ENCODE measurements around the gene MAPK12.
A peak's percentile ranks its signal among the peaks of the same experiment; 100 is the strongest.
"Not testable (repeated sequence)": the region's sequence is repeated elsewhere in the genome, so short reads cannot be mapped to it uniquely, and the experiment has no call there.

The MAPK12 gene

DNA sequence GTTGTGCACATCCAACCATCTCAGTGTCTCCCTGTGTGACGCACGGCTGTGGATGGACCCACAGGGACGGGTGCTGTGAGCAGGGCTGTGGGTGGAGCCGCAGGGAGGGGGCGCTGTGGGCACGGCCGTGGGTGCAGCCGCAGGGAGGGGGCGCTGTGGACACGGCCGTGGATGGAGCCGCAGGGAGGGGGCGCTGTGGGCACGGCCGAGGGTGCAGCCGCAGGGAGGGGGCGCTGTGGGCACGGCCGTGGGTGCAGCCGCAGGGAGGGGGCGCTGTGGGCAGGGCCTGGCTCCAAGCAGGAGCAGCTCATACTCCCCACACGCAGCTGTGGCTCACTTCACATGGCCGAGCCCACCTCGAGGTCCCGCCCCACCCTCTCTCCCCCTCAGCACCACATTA lies 14.7 kb upstream of the MAPK12 start:
- peaks cover 33% of the 10 kb centered on the region for H3K36me3 ChIP-seq (ENCODE audit: control insufficient read depth, insufficient read depth, low read length)
- H3K4me3 ChIP-seq (ENCODE audit: low read length), result no peak overlapping the region
- H3K27me3 ChIP-seq (ENCODE audit: control insufficient read depth, insufficient read depth, low read length), result peaks cover 1% of the 10 kb centered on the region
- no peak overlapping the region for H3K9ac ChIP-seq (ENCODE audit: low read length)
- H3K4me1 ChIP-seq (ENCODE audit: control insufficient read depth, insufficient read depth, low read length), result peaks cover 33% of the 10 kb centered on the region
- no peaks in the 10 kb centered on the region for H3K9me3 ChIP-seq (ENCODE audit: control insufficient read depth, low read length)

DNA sequence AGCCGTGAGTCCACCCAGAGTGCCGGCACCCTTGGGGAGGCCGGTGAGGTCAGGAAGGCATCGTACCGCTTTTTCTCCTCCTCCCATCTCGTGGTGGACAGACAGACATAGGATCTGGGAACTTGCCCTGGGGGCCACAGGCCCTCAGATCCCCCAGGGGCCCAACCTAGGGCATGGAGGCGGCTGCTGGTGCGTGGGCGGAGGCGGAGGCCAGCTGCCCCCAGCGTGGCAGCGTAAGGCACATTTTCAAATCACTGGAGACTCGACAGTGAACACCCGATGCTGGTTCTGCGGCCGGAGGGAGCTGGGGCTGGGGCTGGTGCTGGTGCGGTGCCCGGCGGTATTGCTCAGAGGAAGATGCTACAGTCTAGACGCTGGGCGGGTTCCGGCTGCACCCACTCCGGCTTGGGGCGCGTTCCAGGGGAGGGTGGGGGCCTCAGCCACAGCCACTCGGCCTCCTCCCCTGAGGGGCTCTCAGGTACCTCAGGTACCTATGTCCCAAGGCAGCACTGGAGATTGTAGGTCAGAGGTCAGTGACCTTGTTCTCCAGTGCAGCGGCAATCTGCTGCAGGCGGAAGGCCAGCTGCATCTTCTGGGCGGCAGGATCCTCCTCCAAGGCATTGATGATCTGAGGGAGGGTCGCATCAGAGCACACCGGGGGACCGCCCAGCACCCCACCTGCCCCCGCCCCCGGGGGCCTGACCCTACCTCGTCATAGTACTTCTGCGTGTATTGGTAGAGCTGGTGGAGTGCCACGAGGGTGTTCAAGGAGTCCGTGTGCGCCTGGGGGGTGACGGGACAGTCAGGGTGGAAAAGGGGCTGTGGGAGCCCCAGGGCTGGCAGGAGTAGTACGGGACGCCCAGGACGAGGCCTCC lies 13.9 kb upstream of the MAPK12 start:
- peaks cover 5% of the 10 kb centered on the region for H3K27me3 ChIP-seq (ENCODE audit: control insufficient read depth, insufficient read depth, low read length)
- no peaks in the 10 kb centered on the region for H3K9me3 ChIP-seq (ENCODE audit: control insufficient read depth, low read length)
- H3K36me3 ChIP-seq (ENCODE audit: control insufficient read depth, insufficient read depth, low read length), result peaks cover 29% of the 10 kb centered on the region
- H3K4me3 ChIP-seq (ENCODE audit: low read length), result no peak overlapping the region
- H3K9ac ChIP-seq (ENCODE audit: low read length), result no peak overlapping the region
- H3K4me1 ChIP-seq (ENCODE audit: control insufficient read depth, insufficient read depth, low read length), result peaks cover 36% of the 10 kb centered on the region

- H3K27me3 ChIP-seq (ENCODE audit: control insufficient read depth, insufficient read depth, low read length), result peaks cover 5% of the 10 kb centered on the region
- H3K36me3 ChIP-seq (ENCODE audit: control insufficient read depth, insufficient read depth, low read length), result peaks cover 25% of the 10 kb centered on the region
- no peaks in the 10 kb centered on the region for H3K9me3 ChIP-seq (ENCODE audit: control insufficient read depth, low read length)
- H3K4me3 ChIP-seq (ENCODE audit: low read length), result no peak overlapping the region
- H3K4me1 ChIP-seq (ENCODE audit: control insufficient read depth, insufficient read depth, low read length), result peaks cover 31% of the 10 kb centered on the region
- no peak overlapping the region for H3K9ac ChIP-seq (ENCODE audit: low read length)
Measured at GRCh38 chr22:50274771-50275170, 13.3 kb upstream of the MAPK12 start.

DNA sequence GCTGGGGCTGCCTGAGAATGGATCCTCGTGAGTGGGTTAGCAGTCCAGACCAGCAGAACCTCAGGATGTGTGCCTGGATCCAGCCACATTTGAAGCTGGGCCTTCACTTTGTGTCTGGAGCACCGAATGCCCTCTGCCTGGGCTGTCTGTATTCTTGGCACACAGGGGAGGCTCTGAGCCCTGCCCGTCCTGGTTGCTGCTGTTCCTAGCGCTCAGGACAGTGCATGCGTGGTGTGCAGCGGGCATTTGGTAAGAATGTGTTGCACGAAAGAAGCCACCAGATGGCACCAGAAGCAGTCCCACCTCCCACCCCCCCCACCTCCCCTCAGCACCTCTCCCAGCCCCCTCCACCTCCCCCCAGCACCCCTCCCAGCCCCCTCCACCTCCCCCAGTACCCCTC lies 12.8 kb upstream of the MAPK12 start:
- peaks cover 9% of the 10 kb centered on the region for H3K27me3 ChIP-seq (ENCODE audit: control insufficient read depth, insufficient read depth, low read length)
- H3K9ac ChIP-seq (ENCODE audit: low read length), result no peak overlapping the region
- H3K36me3 ChIP-seq (ENCODE audit: control insufficient read depth, insufficient read depth, low read length), result peaks cover 21% of the 10 kb centered on the region
- H3K4me3 ChIP-seq (ENCODE audit: low read length), result no peak overlapping the region
- no peaks in the 10 kb centered on the region for H3K9me3 ChIP-seq (ENCODE audit: control insufficient read depth, low read length)
- peaks cover 31% of the 10 kb centered on the region for H3K4me1 ChIP-seq (ENCODE audit: control insufficient read depth, insufficient read depth, low read length)

- H3K27me3 ChIP-seq (ENCODE audit: control insufficient read depth, insufficient read depth, low read length), result peaks cover 14% of the 10 kb centered on the region
- H3K4me3 ChIP-seq (ENCODE audit: low read length); H3K9me3 ChIP-seq (ENCODE audit: control insufficient read depth, low read length); H3K9ac ChIP-seq (ENCODE audit: low read length): not testable (repeated sequence)
- peaks cover 17% of the 10 kb centered on the region for H3K36me3 ChIP-seq (ENCODE audit: control insufficient read depth, insufficient read depth, low read length)
- peaks cover 36% of the 10 kb centered on the region for H3K4me1 ChIP-seq (ENCODE audit: control insufficient read depth, insufficient read depth, low read length)
Measured at GRCh38 chr22:50273781-50274180, 12.3 kb upstream of the MAPK12 start.

- peaks cover 41% of the 10 kb centered on the region for H3K4me1 ChIP-seq (ENCODE audit: control insufficient read depth, insufficient read depth, low read length)
- not testable (repeated sequence) for H3K9me3 ChIP-seq (ENCODE audit: control insufficient read depth, low read length); H3K4me3 ChIP-seq (ENCODE audit: low read length); H3K9ac ChIP-seq (ENCODE audit: low read length)
- peaks cover 14% of the 10 kb centered on the region for H3K27me3 ChIP-seq (ENCODE audit: control insufficient read depth, insufficient read depth, low read length)
- peaks cover 17% of the 10 kb centered on the region for H3K36me3 ChIP-seq (ENCODE audit: control insufficient read depth, insufficient read depth, low read length)
Measured at GRCh38 chr22:50273352-50273751, 11.9 kb upstream of the MAPK12 start.

DNA sequence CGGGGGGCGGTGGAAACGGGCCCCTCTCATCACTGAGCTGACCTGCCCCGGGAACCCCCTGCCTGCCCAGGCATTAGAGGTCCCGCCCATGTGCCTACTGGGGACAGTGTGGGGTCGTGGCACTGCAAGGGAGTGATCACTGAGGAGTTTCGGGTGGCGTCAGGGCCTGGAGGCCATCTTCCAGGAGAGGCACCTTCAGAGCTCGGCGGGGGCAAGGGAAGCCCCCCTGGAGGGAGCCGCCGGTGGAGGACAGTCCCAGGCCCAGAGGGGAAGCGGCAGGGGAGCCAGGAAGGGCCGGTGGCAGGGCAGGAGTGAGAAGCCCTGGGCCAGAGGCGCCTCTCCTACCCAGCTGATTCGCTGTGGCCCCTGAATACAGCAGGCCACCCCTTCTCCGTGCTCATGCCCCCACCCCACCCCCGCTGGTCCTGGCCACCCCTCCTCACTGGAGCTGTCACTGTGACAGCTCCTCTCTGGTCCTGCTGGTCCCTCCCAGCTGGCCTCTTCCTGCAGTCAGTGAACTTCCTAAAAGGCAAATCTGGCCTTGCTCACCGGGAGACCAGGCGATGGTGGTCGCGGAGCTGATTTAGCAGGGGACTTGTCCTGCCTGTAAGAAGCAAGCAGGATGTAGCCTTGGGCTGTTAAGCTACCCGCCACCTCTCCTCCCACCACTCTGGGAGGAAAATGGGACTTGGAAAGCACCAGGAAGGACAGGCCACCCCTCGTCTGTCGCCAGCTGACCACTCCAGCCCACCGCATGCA lies 10.7 kb upstream of the MAPK12 start:
- Histone ChIP-seq H3K9ac (ENCODE audit: low read length) (no peak overlapping the region), H3K4me3 (ENCODE audit: low read length) (no peak overlapping the region)

GRCh38 chr22:50271519-50271970 lies 10.1 kb upstream of the MAPK12 start:
- peaks cover 47% of the 10 kb centered on the region for H3K4me1 ChIP-seq (ENCODE audit: control insufficient read depth, insufficient read depth, low read length)
- no peak overlapping the region for H3K4me3 ChIP-seq (ENCODE audit: low read length)
- H3K27me3 ChIP-seq (ENCODE audit: control insufficient read depth, insufficient read depth, low read length), result peaks cover 28% of the 10 kb centered on the region
- no peaks in the 10 kb centered on the region for H3K9me3 ChIP-seq (ENCODE audit: control insufficient read depth, low read length)
- peaks cover 8% of the 10 kb centered on the region for H3K36me3 ChIP-seq (ENCODE audit: control insufficient read depth, insufficient read depth, low read length)
- H3K9ac ChIP-seq (ENCODE audit: low read length), result no peak overlapping the region

More for the DNA sequence above, 10.7 kb upstream of the MAPK12 start:
- no peaks in the 10 kb centered on the region for H3K9me3 ChIP-seq (ENCODE audit: control insufficient read depth, low read length)
- peaks cover 47% of the 10 kb centered on the region for H3K4me1 ChIP-seq (ENCODE audit: control insufficient read depth, insufficient read depth, low read length)
- H3K27me3 ChIP-seq (ENCODE audit: control insufficient read depth, insufficient read depth, low read length), result peaks cover 21% of the 10 kb centered on the region
- peaks cover 14% of the 10 kb centered on the region for H3K36me3 ChIP-seq (ENCODE audit: control insufficient read depth, insufficient read depth, low read length)

DNA sequence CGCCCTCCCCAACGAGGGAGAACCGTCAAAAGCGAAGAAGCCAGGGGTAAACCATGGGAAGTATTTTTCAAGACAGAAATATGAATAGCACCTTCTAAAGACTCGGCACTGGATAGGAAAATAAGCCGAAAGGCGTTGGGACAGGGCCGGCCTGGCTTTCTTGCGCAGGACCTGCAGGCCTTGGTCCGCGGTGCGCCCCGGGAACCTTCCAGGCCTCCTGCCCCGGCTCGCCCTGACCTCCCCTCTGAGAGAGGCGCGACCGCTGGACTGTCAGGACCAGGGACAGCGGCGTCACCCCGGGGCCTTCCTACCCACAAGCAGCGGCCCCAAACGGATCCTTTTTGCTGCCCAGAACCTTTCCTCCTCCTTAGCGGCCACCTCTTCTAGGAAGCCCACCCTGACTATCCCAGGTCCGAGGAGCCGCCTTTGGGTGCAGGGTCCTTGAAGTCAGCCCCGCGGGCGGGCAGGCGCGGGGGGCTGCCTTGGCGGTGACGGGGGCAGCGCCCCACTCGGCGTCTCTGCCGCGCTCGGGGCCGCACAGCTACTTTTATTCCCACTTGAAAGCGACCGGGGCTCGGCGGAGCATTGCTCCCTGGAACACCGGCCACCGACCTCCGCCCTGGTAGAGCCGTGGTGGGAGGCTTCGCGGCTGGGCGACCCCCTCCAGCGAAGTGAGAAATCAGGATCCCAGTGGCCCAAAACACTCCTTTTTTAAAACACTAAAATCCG lies 9.3 kb upstream of the MAPK12 start:
- Histone ChIP-seq H3K27me3 (ENCODE audit: control insufficient read depth, insufficient read depth, low read length) (peaks cover 34% of the 10 kb centered on the region), H3K4me1 (ENCODE audit: control insufficient read depth, insufficient read depth, low read length) (peaks cover 47% of the 10 kb centered on the region), H3K9ac (ENCODE audit: low read length) (peak overlapping the region; percentile 39), H3K4me3 (ENCODE audit: low read length) (no peak overlapping the region), H3K36me3 (ENCODE audit: control insufficient read depth, insufficient read depth, low read length) (peaks cover 4% of the 10 kb centered on the region), H3K9me3 (ENCODE audit: control insufficient read depth, low read length) (no peaks in the 10 kb centered on the region)

DNA sequence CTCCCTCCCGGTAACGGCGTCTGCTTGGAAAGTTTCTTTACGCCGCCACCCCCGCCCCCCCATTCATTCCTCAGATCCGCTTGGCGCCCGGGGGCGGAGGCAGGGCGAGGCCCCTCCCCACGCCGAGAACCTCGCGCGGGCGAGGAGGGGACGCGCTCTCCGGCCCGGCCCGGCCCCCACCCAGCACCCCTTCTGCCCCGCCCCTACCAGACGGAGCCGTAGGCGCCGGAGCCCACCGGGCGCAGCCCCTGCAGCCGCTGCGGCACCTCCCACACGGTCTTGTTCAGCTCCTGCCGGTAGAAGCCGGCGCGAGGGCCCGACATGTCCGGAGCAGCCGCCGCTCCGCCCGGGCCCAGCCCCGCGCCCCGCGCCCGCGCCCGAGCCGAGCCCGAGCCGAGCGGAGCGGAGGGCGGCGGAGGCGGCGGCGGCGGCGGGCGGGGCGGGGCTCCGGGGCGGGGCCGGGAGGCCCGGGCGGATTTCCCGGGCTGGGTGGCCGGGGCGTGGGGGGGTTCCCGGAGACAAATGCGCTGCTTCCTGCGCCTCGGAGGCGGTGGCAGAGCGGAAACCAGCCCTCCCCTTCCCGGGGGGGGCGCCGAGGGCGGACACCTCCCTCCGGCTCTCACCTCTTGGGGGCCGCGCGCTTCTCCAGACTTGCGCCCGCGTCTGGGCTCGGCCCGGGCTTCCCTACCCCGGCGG lies 8.6 kb upstream of the MAPK12 start, which contains the start of gene MAPK11:
MAPK11 (minus strand) TSS at position 411 of the 696 bp plus-strand sequence; CDS start at position 323, 88 bp downstream.
- peaks cover 3% of the 10 kb centered on the region for H3K36me3 ChIP-seq (ENCODE audit: control insufficient read depth, insufficient read depth, low read length)
- H3K27me3 ChIP-seq (ENCODE audit: control insufficient read depth, insufficient read depth, low read length), result peaks cover 34% of the 10 kb centered on the region
- no peaks in the 10 kb centered on the region for H3K9me3 ChIP-seq (ENCODE audit: control insufficient read depth, low read length)
- H3K4me3 ChIP-seq (ENCODE audit: low read length), result no peak within 1 kb of the TSS
- peak within 1 kb of the TSS; percentile 39 for H3K9ac ChIP-seq (ENCODE audit: low read length)
- peaks cover 47% of the 10 kb centered on the region for H3K4me1 ChIP-seq (ENCODE audit: control insufficient read depth, insufficient read depth, low read length)

- H3K9ac ChIP-seq (ENCODE audit: low read length), result peak overlapping the region; percentile 34
- H3K4me1 ChIP-seq (ENCODE audit: control insufficient read depth, insufficient read depth, low read length), result peaks cover 47% of the 10 kb centered on the region
- no peaks in the 10 kb centered on the region for H3K36me3 ChIP-seq (ENCODE audit: control insufficient read depth, insufficient read depth, low read length)
- no peak overlapping the region for H3K4me3 ChIP-seq (ENCODE audit: low read length)
- H3K27me3 ChIP-seq (ENCODE audit: control insufficient read depth, insufficient read depth, low read length), result peaks cover 36% of the 10 kb centered on the region
- H3K9me3 ChIP-seq (ENCODE audit: control insufficient read depth, low read length), result no peaks in the 10 kb centered on the region
Measured at GRCh38 chr22:50269573-50269969, 8.1 kb upstream of the MAPK12 start.
